ENCODE measurements around the gene TUBB.

DNA sequence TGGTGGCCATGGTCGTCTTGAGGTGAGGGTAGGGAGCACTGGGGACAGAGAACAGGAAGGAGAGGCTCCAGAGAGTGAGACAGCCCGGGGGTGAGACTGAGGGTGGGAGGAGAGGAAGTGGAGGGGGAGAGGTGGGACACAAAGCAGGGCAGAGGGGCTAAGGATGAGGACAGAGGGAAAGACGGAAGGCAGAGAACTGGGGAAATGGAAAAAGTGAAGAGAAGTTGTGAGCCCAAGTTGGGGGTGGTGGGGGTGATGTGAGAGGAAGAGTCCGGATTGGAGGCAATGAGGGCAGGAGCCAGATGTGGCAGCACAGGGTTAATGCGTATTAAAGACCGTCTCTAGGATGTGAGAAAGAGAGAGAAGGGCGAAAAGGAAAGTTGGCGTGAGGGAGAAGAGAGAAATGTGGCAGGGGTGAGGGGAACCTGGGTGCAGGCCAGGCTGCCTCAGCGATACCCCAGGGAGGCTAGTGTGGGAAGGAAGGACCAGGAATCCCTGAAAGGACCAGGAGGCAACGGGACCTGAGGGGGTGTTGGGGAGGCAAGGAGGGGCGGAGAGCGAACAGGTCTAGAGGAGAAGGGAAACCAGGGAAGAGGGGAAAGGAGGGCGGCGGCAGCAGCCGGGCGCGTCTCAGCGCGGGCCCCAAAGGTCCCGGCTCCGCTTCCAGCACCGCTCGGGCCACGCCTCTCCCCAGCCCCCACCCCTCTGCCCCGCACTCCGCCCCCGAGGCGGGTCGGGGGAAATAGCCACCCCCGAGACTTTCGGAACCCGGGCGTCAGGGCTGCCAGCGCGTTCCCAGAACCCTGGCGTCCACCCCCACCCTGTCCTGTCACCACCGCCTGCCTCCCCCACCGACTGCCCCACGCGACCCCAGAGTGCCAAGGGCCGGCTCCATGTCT lies 33.9 kb upstream of the TUBB start, which contains the start of gene PPP1R18:
- TF ChIP-seq, protein P1, sequence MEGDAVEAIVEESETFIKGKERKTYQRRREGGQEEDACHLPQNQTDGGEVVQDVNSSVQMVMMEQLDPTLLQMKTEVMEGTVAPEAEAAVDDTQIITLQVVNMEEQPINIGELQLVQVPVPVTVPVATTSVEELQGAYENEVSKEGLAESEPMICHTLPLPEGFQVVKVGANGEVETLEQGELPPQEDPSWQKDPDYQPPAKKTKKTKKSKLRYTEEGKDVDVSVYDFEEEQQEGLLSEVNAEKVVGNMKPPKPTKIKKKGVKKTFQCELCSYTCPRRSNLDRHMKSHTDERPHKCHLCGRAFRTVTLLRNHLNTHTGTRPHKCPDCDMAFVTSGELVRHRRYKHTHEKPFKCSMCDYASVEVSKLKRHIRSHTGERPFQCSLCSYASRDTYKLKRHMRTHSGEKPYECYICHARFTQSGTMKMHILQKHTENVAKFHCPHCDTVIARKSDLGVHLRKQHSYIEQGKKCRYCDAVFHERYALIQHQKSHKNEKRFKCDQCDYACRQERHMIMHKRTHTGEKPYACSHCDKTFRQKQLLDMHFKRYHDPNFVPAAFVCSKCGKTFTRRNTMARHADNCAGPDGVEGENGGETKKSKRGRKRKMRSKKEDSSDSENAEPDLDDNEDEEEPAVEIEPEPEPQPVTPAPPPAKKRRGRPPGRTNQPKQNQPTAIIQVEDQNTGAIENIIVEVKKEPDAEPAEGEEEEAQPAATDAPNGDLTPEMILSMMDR (conservative IDR thresholded peaks at IDR 0.05; ENCODE audit: low read length): no peak
- TF ChIP-seq EZH2phosphoT487 (IDR thresholded peaks at IDR 0.05; ENCODE audit: borderline replicate concordance): no peak

Data from Loucy (cell line).